Neural crest cell (in vitro differentiated cells): Measurements from ENCODE around the gene PCDHB5. TPM values are rescaled to one million over a fixed set of nuclear protein-coding genes. Genes with fewer than 3 reads are reported as not detected.
"Not testable (repeated sequence)": the region's sequence is repeated elsewhere in the genome, so short reads cannot be mapped to it uniquely, and the experiment has no call there.

ENCODE experiments used
- DNase-seq: peaks from one replicate; pipeline ENCODE4 v3.0.0; 2021; ENCODE audit warnings: low read depth, mixed read lengths, low spot score
- H3K27ac Mint-ChIP-seq: one replicate; pipeline ENCODE4 v1.8.0; 2021; ENCODE audit warnings: mild to moderate bottlenecking, mixed read lengths; ENCODE audit not compliant: unreplicated experiment
- H3K27me3 Mint-ChIP-seq: 2 replicates; pipeline ENCODE4 v1.8.0; 2021; ENCODE audit warnings: low read depth, mild to moderate bottlenecking, mixed read lengths
- H3K36me3 Mint-ChIP-seq: 2 replicates; pipeline ENCODE4 v1.8.0; 2021; ENCODE audit warnings: low read depth, mild to moderate bottlenecking, mixed read lengths
- H3K4me1 Mint-ChIP-seq: 2 replicates; pipeline ENCODE4 v1.8.0; 2021; ENCODE audit warnings: mixed read lengths
- H3K4me3 Mint-ChIP-seq: one replicate; pipeline ENCODE4 v1.8.0; 2021; ENCODE audit warnings: mild to moderate bottlenecking, mixed read lengths
- H3K9me3 Mint-ChIP-seq: 2 replicates; pipeline ENCODE4 v1.8.0; 2021; ENCODE audit warnings: mixed read lengths
- CTCF ChIP-seq: fragments of 200-600 bp; sonication (generic); conservative IDR thresholded peaks from 2 replicates; pipeline ENCODE4 v1.5.0; 2021; ENCODE audit warnings: antibody characterized with exemption, mild to moderate bottlenecking
- total RNA-seq: library from RNA; stranded (reverse); gene quantifications from 2 replicates; pipeline ENCODE4 v1.2.1, GENCODE V29; 2021

The PCDHB5 gene
- total RNA-seq, 1 donor from 2014 or later: 3.3 TPM

DNA sequence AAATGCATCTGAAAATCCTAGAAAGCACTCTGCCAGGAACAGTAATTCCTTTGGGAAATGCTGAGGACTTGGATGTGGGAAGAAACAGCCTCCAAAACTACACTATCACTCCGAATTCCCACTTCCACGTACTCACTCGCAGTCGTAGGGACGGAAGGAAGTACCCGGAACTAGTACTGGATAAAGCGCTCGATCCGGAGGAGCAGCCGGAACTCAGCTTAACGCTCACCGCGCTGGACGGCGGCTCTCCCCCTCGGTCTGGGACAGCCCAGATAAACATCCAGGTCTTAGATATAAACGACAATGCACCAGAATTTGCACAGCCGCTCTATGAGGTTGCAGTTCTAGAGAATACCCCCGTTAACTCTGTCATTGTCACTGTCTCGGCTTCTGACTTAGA, 33.9 kb upstream of the PCDHB5 start:
- peaks cover 20% of the 10 kb centered on the region for H3K9me3 Mint-ChIP-seq
- no peaks in the 10 kb centered on the region for H3K27me3 Mint-ChIP-seq
- H3K36me3 Mint-ChIP-seq: peaks cover 69% of the 10 kb centered on the region
- no peaks in the 10 kb centered on the region for H3K4me1 Mint-ChIP-seq
- no peak overlapping the region for H3K27ac Mint-ChIP-seq
- DNase-seq: no peak
- no peak for TF ChIP-seq CTCF
- peak overlapping the region; percentile 16 for H3K4me3 Mint-ChIP-seq

DNA sequence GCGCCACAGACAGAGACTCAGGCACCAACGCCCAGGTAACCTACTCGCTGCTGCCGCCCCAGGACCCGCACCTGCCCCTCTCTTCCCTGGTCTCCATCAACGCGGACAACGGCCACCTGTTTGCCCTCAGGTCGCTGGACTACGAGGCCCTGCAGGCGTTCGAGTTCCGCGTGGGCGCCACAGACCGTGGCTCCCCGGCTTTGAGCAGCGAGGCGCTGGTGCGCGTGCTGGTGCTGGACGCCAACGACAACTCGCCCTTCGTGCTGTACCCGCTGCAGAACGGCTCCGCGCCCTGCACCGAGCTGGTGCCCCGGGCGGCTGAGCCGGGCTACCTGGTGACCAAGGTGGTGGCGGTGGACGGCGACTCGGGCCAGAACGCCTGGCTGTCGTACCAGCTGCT, 32.9 kb upstream of the PCDHB5 start:
- not testable (repeated sequence) for H3K27ac Mint-ChIP-seq, H3K27me3 Mint-ChIP-seq, H3K4me3 Mint-ChIP-seq, DNase-seq, H3K4me1 Mint-ChIP-seq
- Mint-ChIP-seq H3K36me3 (peaks cover 66% of the 10 kb centered on the region), H3K9me3 (peaks cover 21% of the 10 kb centered on the region)

DNA sequence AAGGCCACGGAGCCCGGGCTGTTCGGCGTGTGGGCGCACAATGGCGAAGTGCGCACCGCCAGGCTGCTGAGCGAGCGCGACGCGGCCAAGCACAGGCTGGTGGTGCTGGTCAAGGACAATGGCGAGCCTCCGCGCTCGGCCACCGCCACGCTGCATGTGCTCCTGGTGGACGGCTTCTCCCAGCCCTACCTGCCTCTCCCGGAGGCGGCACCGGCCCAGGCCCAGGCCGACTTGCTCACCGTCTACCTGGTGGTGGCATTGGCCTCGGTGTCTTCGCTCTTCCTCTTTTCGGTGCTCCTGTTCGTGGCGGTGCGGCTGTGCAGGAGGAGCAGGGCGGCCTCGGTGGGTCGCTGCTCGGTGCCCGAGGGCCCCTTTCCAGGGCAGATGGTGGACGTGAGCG, 32.5 kb upstream of the PCDHB5 start:
- not testable (repeated sequence) for H3K27ac Mint-ChIP-seq, DNase-seq, H3K4me3 Mint-ChIP-seq, H3K4me1 Mint-ChIP-seq, H3K27me3 Mint-ChIP-seq
- H3K36me3 Mint-ChIP-seq: peaks cover 66% of the 10 kb centered on the region
- peaks cover 23% of the 10 kb centered on the region for H3K9me3 Mint-ChIP-seq

DNA sequence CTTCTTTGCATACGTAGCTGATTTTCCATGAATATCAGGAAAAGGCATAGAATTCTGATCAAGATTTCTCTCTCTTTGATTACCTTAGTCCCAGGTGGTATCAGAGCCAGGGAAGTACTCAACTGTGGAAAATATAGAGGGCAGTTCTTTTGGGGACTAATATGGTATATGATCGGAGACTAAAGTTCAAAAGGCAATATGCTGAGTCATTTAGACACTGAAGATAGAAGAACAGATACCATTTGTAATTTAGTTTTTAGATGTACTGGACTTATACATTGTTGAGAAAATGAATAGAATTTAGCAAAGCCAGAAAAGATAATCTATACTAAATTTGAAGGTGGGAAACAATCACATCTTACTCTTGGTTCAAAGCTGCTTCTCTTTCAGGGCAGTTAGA, 29.7 kb upstream of the PCDHB5 start:
- Mint-ChIP-seq H3K27ac (no peak overlapping the region), H3K27me3 (no peaks in the 10 kb centered on the region), H3K4me1 (no peaks in the 10 kb centered on the region), H3K36me3 (peaks cover 67% of the 10 kb centered on the region), H3K9me3 (peaks cover 20% of the 10 kb centered on the region), H3K4me3 (no peak overlapping the region)
- TF ChIP-seq CTCF: no peak
- DNase-seq: no peak

DNA sequence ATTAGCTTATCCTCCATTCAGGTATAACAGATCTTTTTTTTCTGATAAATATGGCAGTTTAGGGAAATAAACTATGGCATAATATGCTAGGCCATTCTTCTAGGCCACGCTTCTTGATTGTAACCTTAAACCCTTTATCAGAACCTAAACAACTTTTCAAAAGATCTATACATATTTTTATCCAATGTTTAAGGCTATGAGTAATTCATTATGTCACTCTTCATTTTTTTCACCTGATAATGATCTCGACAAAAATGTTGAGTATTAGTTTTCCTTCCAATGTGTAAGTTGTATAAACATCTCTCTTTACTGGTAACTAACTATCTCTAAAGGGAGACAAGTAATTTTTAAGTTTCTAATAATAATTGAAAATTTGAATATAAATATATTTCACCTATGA, 15.8 kb upstream of the PCDHB5 start:
- Mint-ChIP-seq H3K9me3 (peaks cover 28% of the 10 kb centered on the region), H3K27ac (no peak overlapping the region), H3K36me3 (peaks cover 61% of the 10 kb centered on the region), H3K4me3 (no peak overlapping the region), H3K4me1 (no peaks in the 10 kb centered on the region), H3K27me3 (no peaks in the 10 kb centered on the region)
- no peak for DNase-seq
- no peak for TF ChIP-seq CTCF

DNA sequence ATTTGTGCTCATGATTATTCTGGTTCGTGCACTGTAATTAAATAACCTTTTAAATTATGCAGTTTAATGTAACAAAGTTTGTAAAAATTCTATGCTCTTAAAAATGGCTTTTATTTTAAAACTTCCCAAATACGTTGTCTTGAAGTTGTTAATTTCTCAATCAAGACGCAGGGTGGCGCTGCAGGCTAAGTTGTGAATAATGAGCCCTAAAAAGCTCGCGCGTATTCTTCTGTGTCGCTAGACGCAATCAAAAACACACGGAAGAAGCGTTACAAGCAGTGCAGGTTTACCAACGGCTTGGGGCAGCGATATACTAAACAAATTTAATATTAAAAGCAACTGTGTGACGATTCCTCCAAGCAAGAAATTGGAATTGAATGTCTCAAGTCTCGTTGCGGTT, 13.4 kb upstream of the PCDHB5 start, which contains the start of gene PCDHB4:
TSS of gene PCDHB4 (plus strand) at position 256 of the 400 bp plus-strand sequence. CDS start 181 bp downstream, outside the sequence.
- no peaks in the 10 kb centered on the region for H3K27me3 Mint-ChIP-seq
- no peak for TF ChIP-seq CTCF
- no peaks in the 10 kb centered on the region for H3K4me1 Mint-ChIP-seq
- no peak for DNase-seq
- H3K4me3 Mint-ChIP-seq: no peak within 1 kb of the TSS
- H3K36me3 Mint-ChIP-seq: peaks cover 47% of the 10 kb centered on the region
- H3K9me3 Mint-ChIP-seq: peaks cover 15% of the 10 kb centered on the region
- H3K27ac Mint-ChIP-seq: no peak within 1 kb of the TSS

DNA sequence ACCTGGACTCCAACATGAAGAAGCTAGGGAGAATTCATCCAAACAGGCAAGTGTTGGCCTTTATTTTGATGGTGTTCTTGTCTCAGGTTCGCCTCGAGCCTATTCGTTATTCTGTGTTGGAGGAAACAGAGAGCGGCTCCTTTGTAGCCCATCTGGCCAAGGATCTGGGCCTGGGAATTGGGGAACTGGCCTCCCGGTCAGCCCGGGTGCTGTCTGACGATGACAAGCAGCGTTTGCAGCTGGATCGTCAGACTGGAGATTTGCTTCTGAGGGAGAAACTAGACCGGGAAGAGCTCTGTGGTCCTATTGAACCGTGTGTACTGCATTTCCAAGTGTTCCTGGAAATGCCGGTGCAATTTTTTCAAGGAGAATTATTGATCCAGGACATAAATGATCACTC, 13.0 kb upstream of the PCDHB5 start:
- Mint-ChIP-seq H3K27me3 (no peaks in the 10 kb centered on the region), H3K4me1 (no peaks in the 10 kb centered on the region), H3K4me3 (no peak overlapping the region), H3K27ac (no peak overlapping the region), H3K36me3 (peaks cover 44% of the 10 kb centered on the region), H3K9me3 (peaks cover 12% of the 10 kb centered on the region)
- no peak for TF ChIP-seq CTCF
- no peak for DNase-seq

- DNase-seq, H3K27ac Mint-ChIP-seq, H3K4me3 Mint-ChIP-seq, H3K27me3 Mint-ChIP-seq, H3K4me1 Mint-ChIP-seq: not testable (repeated sequence)
- Mint-ChIP-seq H3K9me3 (peaks cover 13% of the 10 kb centered on the region), H3K36me3 (peaks cover 47% of the 10 kb centered on the region)
Observed at GRCh38 chr5:141123396-141124135, 11.4 kb upstream of the PCDHB5 start.
